Endometrium (tissue), 2 donors: ENCODE measurements around the gene STK39.

Experiments used
- FAIRE-seq: peaks from 2 replicates; lab custom pipeline; 2012; peaks lifted over from hg19 to GRCh38; lab: Jason Lieb, UNC
- donor health status: control.
- donor health status: control.

STK39 gene

GRCh38 chr2:168157070-168157469, 90.3 kb downstream of the STK39 start:
- no peak for FAIRE-seq

DNA sequence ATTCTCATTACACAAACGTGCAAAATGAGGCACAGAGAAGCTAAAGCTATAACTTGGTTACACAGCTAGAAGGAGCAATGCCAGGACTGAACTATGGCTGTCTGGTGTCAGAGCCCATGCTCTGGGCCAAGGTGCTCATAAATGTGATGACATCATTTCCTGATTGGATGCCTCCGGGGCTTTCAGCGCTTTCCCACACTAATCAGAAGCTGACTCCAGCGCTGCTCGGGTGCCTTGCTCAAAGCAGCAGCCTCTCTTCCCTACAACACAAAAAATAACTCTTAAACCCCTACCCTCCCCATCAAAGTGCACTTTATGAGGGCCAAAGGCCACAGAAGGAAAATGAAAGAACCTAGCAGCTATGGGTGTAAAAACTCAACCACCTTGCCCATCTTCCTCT, 90.7 kb downstream of the STK39 start:
- FAIRE-seq = no peak

DNA sequence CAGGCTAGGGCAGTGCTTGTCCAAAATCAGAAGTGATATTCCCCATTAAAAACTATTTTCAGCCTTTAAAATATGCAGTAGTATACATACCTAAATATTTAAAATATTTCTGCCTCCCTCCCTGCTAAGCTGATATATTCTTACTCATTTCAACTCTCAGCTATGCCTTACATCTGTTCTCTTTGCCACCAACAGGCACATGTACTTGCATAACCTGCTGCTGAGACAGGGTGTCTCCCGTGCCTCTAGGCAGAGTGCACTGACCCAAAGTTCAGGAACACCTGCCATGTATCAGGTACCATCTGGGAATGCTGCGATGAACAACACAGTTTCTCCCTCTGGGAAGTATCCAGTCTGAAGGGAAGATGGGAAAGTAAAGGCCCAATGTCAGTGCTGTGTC, 91.7 kb downstream of the STK39 start:
- FAIRE-seq = no peak

- no peak for FAIRE-seq
Observed at GRCh38 chr2:168155046-168155445, 92.3 kb downstream of the STK39 start.

DNA sequence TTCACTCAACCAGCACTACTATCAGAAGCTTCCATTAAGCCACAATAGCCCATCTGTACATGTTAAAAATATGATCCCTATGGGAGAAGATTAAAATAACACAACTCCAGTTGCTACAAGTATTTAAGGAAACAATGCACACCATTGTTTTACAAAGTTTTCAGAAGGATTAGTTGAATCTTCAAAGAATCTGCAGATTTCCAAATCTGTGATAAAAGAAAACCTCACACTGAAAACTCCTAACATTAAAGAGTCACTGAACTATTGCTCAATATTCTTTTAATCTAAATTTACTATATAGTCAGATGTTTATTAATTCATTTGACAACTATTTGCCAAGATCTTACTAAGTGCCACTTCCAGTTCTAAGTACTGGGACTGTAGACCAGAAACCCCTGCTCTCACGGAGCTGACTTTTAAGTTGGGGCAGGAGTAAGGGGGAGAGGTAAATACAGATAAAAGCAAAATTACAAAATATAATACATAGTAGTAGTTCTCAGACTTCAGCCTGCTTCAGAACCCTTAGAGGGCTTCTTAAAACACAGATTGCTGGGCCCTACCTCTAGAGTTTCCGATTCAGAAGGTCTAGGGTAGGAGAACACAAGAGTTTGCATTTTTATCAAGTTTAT, 94.4 kb downstream of the STK39 start:
- no peak for FAIRE-seq

GRCh38 chr2:168149986-168150385, 97.4 kb downstream of the STK39 start:
- no peak for FAIRE-seq

GRCh38 chr2:168149150-168149974, 98.0 kb downstream of the STK39 start:
- FAIRE-seq = no peak

DNA sequence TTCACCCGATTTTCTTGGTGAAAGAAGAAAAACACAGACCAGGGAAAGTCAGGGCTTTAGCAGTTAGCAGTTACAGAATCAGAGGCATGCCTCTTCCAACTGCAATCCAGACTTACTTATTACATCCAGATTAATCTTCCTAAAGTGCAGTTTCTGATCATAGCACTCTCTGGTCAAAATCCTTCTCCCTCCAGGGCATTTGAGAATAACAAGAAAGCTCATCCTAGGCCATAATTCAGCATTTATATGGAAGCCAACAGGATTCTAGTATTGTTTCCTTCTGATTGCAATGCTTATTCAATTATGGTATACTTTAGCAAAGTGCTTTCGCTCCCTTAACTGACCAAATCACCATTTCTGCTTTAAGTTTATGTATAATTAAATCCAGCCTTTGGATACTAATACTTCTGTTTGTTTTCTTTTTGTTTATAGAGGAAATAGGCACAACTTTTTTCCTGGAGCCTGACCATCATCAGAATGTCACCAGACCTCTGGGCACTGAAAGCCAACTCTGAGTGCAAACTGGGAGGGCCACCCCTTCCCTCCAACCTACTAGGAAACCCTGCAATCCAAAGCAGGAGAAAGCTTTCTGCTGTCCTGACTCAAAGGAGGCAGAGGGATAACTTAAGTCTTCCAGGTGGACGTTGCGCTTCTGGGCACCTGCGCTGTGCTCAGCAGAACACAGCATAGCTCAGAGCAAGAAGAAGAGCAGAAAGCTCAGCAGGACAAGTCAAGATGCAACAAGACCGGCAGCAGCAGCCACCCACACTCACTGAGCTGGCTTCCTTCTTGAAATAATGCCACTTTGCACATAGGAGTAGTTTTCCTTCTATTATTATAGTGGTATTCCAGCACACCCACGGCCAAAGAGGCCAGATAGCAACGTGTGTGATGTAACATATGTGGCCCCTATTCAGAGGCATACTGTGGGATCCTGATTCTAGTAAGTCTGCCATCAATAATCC, 99.3 kb downstream of the STK39 start:
- no peak for FAIRE-seq

- no peak for FAIRE-seq
Observed at GRCh38 chr2:168146892-168147810, 100.2 kb downstream of the STK39 start.

GRCh38 chr2:168145426-168146310, 101.7 kb downstream of the STK39 start:
- no peak for FAIRE-seq

GRCh38 chr2:168145011-168145410, 102.4 kb downstream of the STK39 start:
- FAIRE-seq = no peak

DNA sequence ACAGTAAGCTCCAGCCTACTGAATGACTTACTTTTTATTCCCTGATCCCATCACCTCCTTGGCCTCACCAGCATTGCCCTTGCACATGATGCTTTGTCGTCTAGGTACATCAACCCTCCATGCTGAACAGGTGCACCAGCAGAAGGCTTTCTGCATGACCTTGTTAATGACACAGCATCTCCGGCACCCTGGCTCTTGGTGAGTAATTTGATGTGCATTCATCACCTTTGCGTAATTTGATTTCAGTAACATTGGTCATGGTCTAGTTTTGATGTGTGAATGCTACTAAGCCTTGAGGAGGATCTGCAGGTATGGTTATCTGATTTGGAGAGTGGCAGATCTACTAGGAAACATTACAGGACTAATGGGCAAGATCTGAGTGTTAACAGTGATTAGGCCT, 103.6 kb downstream of the STK39 start:
- no peak for FAIRE-seq

GRCh38 chr2:168140892-168141291, 106.5 kb downstream of the STK39 start:
- no peak for FAIRE-seq

DNA sequence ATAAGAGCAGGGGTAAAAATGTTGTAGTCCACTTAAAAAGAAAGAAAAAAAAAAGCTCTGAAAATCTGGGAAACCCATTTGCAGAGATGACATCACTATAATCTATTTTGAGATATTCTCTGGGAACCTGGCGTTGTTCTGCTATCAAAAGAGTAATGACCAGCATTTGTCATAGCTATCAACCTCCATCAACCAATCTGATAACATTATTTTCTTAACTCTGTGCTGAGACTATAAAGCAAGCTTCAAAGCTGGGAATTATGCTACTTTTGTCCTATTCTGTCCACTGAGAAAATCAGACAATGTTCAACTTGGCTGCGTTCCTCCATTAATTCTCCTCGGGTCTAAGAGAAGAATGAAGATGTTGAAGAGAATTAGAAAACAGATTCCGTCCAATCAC, 107.5 kb downstream of the STK39 start:
- no peak for FAIRE-seq

DNA sequence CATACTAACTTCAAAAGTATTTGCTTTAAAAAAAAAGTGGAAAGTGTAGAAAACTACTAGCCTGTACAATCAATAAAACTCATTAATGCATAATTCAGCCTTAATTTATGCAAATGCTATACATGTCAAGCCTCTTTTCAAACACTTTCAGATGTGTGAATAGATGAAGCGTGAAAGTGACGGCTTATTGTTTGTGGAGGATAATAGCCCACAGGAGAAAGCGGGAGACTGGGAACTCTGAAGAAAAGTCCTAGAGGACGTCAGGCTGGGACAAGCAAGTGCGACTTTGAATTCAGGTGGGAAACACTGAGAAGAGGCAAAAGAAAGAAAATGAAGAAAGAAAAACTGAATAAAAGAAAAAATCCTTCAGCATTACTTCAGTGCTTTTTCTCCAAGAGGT, 108.5 kb downstream of the STK39 start:
- no peak for FAIRE-seq

DNA sequence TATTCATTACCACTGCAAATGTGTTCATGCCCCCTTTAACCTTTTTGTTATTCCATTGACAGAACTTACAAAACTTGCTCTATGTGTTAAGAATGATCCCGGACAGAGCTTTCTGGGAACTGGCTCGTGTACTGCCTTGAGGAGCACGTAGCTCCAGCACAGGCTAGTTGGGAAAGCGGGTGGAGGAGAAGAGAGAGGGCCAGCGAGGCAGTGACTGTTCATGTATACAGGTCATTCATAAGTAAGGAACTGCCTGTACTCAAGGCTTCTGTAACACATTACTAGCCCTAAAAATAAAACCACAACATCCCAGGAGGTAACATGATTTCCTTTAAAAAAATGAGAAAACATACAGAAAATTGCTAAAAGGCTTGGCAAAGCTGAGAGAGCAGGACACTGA, 109.0 kb downstream of the STK39 start:
- no peak for FAIRE-seq

GRCh38 chr2:168137510-168138180, 109.8 kb downstream of the STK39 start:
- FAIRE-seq = no peak

GRCh38 chr2:168136392-168136977, 110.9 kb downstream of the STK39 start:
- peak; percentile 75 for FAIRE-seq

DNA sequence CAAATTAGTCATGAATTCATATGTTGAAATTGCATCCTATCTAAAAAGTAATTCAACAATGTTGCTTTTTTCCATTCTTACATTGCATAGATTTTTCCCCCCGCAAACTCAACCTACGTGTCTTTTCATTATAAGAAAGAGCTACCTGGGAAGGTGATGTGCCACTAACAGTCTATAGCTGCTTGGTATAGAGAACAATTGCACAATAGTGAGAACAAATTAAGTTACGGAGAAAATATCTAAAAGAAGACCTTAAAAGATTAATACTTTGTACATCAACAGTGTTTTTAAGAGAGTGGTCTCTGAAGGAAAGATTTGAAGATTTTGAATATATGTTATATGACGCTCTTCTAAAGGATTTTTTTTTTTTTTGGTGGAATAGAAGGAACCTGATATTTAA, 111.8 kb downstream of the STK39 start:
- FAIRE-seq = no peak

GRCh38 chr2:168135121-168135520, 112.3 kb downstream of the STK39 start:
- no peak for FAIRE-seq
